ENCODE measurements around the gene C1orf50.
A peak's percentile ranks its signal among the peaks of the same experiment; 100 is the strongest.
"Not testable (repeated sequence)": the region's sequence is repeated elsewhere in the genome, so short reads cannot be mapped to it uniquely, and the experiment has no call there.

Gene C1orf50

DNA sequence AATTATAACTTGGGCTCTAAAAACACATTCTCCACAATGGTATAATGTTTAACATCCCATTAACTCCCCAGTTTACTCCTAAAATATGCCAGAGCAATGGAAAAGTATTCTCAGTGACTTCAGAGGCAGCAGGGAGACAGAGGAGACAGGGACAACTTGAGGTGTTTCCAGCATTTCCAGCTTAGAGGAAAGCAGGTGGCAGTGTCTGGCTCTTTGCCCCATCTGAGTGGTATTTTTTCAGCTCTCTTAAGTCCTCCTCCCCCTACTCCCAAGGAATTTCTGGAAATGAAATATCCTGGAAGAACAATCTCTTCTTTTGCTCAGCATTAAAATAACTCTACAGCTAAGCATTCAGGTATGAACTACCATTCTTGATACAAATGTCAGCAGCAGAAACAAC, 39.1 kb downstream of the C1orf50 start:
- FAIRE-seq: no peak

DNA sequence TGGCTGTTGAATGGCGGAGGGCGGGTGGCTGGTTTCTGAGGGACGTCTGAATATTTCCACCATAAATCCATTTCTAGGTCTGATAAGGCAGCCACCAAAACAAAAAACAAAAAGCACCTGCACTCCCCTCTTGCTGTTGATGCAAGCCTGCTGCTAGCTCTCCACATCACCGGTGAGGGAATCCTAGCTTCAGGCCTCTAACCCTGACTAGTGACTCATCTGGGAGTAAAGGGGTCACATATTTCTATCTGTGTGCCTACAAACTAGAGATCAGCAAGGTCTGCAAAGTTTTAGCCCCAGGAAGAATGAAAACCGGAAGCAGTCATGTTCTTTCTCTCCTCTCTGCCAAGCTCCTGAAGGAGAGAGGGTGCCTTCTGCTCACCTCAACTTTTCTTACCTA, 39.5 kb downstream of the C1orf50 start:
- FAIRE-seq: no peak

DNA sequence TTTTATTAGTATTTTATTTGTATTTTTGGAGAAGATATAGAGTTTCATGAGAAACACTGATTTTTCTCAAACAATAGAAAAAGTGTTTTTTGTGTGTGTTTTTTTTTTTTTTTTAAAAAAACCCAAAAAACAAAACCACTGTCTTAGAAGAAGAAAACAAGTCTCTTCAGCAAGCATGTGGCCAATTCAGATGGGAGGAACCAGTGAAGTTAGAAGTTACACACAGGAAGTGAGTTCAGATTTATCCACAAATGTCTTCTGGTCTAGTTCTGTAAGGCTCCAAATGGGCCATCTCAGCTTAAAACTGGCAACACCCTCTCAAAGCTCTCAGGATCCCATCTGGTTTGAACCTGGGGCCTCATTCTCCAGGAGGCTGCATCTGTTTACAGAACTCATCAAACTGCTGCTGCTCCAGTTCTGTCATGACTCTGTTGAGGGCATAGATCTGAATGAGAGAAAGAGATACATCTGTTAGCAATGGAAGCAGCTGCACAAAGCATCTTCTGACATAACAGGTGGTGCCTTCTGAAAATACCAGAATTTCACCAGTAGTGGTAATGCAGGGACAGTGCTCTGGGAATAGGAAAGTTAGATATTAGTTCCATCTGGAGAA, 40.1 kb downstream of the C1orf50 start:
- no peak for FAIRE-seq

- not testable (repeated sequence) for FAIRE-seq
Observed at GRCh38 chr1:42814815-42815214, 47.8 kb downstream of the C1orf50 start.

DNA sequence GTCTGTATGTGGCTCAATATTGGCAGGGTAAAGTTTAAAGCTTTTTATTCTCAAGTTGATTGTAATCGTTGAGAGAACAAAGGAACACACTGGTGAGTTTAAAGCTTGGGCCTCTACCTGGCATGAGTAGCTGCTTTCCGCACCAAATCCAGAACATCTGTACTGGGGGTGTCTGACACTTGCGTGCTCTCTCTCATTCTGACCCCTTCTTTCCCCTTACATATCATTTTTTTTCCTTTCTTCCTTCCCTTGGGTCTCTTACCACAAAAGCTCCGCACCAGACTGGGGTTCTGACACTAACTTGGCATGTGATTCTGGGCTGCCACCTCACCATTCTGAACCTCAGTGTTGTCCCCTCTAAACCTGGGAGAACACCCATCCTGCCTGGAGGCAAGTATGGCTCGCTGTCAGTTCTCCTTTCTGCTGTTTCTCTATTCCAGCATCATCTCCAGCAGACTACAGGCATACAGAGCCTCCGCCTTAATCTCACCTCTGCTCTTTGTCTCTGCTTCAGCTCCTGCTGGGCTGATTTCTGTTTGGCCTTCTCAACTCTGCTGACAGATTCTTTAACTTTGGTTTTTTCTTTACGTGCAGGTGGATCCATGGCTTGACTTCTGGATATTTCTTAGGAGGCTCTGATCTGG, 49.0 kb downstream of the C1orf50 start:
- no peak for FAIRE-seq

DNA sequence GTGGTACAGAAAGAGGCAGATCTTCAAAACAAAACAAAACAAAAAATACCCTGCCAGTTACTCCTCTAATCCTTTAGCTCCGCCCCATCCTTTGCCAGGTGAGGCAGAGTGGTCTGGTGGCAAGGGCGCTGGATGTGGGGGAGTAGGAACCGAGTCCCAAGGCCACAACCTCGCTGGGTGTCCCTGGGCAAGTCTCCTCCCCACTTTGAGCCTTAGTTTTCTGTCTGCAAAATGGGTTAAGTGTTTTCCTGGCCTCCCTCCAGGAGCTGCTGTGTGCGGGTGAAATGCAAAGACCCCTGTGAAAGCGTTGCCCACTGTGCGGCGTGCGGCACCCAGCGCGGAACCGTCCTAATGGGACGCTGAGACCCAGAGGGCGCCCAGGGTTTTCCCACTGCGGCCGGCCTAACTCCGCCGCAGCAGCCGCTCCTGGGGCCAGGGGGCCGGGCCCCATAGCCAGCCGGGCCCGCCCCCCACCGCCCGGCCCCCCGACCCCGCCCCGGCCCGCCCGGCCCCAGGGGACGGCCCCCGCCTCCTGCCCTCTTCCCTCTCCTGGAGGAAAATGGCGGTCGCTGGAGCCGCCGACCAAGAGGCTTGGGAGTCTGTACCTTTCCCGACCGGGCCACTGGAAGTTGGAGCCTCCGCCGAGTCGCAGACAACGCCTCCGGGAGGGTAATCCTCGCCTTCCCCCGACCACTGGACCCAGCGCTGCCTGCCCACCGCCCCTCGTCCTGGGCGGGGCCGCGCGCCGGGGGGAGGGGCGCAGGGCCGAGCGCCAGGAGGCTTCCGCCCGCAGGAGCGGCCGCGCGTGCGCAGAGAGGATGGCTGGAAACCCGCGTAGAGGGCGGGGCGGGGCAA, 49.8 kb downstream of the C1orf50 start, which contains the start of the genes ERMAP and SVBP:
ERMAP (plus strand) TSS at position 538 of the 855 bp plus-strand sequence. CDS start 13,327 bp downstream, outside the sequence.
SVBP (minus strand) TSS at position 813 of the 855 bp plus-strand sequence. CDS start 853 bp downstream, outside the sequence.
- no peak for FAIRE-seq

- FAIRE-seq: no peak
Observed at GRCh38 chr1:42817440-42817767, 50.4 kb downstream of the C1orf50 start.

GRCh38 chr1:42817976-42818375, 50.9 kb downstream of the C1orf50 start:
- no peak for FAIRE-seq

GRCh38 chr1:42820813-42821212, 53.8 kb downstream of the C1orf50 start:
- FAIRE-seq: no peak

DNA sequence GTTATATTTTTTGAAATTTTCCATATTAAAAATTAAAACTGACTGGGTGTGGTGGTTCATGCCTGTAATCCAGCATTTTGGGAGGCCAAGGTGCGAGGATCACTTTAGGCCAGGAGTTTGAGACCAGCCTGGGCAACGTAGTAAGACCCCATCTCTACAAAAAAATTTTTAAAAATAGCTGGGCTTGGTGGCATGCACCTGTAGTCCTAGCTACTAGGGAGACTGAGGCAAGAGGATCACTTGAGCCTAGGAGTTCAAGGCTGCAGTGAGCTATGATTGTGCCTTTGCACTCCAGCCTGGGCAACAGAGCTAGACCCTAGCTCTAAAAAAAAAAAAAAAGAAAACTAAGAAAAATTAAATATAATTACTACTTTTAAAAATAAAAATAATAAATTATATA, 54.6 kb downstream of the C1orf50 start:
- FAIRE-seq: no peak

- peak; percentile 79 for FAIRE-seq
Observed at GRCh38 chr1:42822800-42823392, 55.8 kb downstream of the C1orf50 start.

GRCh38 chr1:42824481-42825035, 57.5 kb downstream of the C1orf50 start:
- FAIRE-seq: no peak

GRCh38 chr1:42825036-42825851, 58.2 kb downstream of the C1orf50 start:
- no peak for FAIRE-seq
